ENCODE measurements around the gene MCC.

Gene MCC

DNA sequence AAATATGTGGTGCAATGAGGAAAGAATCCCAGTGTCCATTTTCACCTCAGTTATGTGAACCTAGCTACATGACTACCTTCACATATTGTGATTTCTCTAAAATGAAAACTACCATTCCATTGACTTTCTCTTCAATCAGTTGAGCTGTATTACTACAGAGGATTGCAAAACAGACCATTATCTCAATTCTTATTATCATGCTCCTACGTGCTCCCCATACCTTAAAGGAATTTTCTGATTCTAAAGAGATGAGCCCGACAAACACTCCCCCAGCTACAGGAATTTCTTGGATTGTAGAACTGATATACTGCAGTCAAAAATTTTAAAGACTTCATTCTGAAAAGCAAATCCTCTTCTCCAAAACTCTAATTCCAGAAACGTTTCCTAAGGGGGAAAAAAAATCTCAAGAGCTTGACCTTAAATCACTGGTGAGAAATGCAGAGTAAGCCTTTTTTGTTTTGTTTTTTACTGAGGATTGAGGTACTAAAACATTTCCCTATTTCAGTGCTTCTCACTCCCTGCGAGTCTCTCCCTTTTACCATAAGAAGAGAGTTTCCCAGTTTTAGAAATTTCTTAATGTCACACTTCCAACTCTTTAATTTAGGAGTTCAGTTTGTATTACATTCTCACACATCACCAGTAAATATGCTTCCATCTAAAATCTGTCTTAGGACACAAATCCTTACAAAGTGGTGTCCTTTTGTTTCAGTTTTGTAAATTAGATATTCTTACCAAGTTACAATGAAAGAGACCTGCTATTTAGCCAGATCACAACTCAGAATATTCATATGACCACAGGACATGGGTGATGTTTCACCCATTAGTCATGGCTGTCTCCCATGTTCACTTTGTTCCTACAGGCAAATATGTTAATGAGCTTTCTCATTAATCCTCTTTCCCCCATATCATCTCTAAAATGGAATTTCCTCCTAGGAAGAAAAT, 257.3 kb downstream of the MCC start:
- no peak overlapping the region for H2AK5ac ChIP-seq (ENCODE audit: low read length, severe bottlenecking)
- H3K4me1 ChIP-seq (ENCODE audit: control insufficient read depth, insufficient read depth, low read depth, low read length), result no peaks in the 10 kb centered on the region
- H3K4ac ChIP-seq (ENCODE audit: low read depth in 1 of 2, low read length in 2 of 2), result no peak overlapping the region
- no peaks in the 10 kb centered on the region for H3K9me3 ChIP-seq (ENCODE audit: control insufficient read depth, low read length)
- no peaks in the 10 kb centered on the region for H3K36me3 ChIP-seq (ENCODE audit: control insufficient read depth in 1 of 2, insufficient read depth in 2 of 2, low read depth in 1 of 2, low read length in 2 of 2)
- H2BK12ac ChIP-seq (ENCODE audit: low read length in 2 of 2), result no peak overlapping the region
- no peak overlapping the region for H3K18ac ChIP-seq (ENCODE audit: low read depth in 1 of 2, low read length in 2 of 2)
- H3K79me1 ChIP-seq (replicated peaks; ENCODE audit: low read length, poor library complexity, severe bottlenecking), result peaks cover 5% of the 10 kb centered on the region
- no peak overlapping the region for H3K27ac ChIP-seq (ENCODE audit: low read length, poor library complexity, severe bottlenecking)
- peak overlapping the region in 1 of 2 experiments; percentile 20 for H3K4me3 ChIP-seq (ENCODE audit: insufficient read depth in 1 of 2, low read depth in 1 of 2, low read length in 2 of 2)
- H2BK120ac ChIP-seq (ENCODE audit: low read depth, low read length), result no peak overlapping the region
- H3K4me2 ChIP-seq (ENCODE audit: low read length, poor library complexity, severe bottlenecking), result no peak overlapping the region
- H2AFZ ChIP-seq (ENCODE audit: low read depth, low read length), result no peak overlapping the region
- no peak overlapping the region for H3K14ac ChIP-seq (ENCODE audit: low read length in 2 of 2)
- H3K23ac ChIP-seq (ENCODE audit: low read length in 2 of 2), result no peak overlapping the region
- H3K9ac ChIP-seq (ENCODE audit: low read length), result peak overlapping the region; percentile 80
- WGBS, result 81% methylated on average over 3 of the region's 4 CpGs
- H3K27me3 ChIP-seq (ENCODE audit: control insufficient read depth in 1 of 2, insufficient read depth in 1 of 2, low read length in 2 of 2), result no peaks in the 10 kb centered on the region
- no peak overlapping the region for H4K91ac ChIP-seq (ENCODE audit: low read length)
- H2BK15ac ChIP-seq (ENCODE audit: low read depth, poor library complexity, severe bottlenecking), result no peak overlapping the region
- peak; percentile 55 for DNase-seq
- no peak overlapping the region for H2BK5ac ChIP-seq (ENCODE audit: low read depth, low read length, poor library complexity, severe bottlenecking)
- H4K8ac ChIP-seq (ENCODE audit: low read length), result no peak overlapping the region

DNA sequence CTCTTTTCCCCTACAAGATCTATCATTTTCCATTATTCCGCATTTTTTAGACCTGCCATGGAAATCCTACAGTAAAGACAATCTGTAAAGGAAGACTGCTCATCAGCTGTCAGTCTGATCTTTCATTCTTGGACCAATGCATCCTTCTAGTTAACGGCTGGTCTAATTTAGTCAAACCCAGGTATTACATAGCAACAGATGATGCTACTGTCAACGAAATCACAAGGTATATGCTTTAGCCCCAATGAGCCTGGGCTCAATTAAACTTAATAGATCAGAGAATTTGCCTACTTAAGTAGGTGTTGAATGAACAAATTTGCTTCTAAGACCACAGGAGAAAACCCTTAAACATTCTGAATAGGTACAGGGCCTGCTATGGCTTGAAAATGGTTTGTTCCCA, 260.5 kb downstream of the MCC start:
- H3K23ac ChIP-seq (ENCODE audit: low read length in 2 of 2), result no peak overlapping the region
- no peak overlapping the region for H3K4me3 ChIP-seq (ENCODE audit: insufficient read depth in 1 of 2, low read depth in 1 of 2, low read length in 2 of 2)
- H2AK5ac ChIP-seq (ENCODE audit: low read length, severe bottlenecking), result no peak overlapping the region
- no peak overlapping the region for H4K91ac ChIP-seq (ENCODE audit: low read length)
- no peak overlapping the region for H2BK12ac ChIP-seq (ENCODE audit: low read length in 2 of 2)
- no peaks in the 10 kb centered on the region for H3K36me3 ChIP-seq (ENCODE audit: control insufficient read depth in 1 of 2, insufficient read depth in 2 of 2, low read depth in 1 of 2, low read length in 2 of 2)
- no peaks in the 10 kb centered on the region for H3K9me3 ChIP-seq (ENCODE audit: control insufficient read depth, low read length)
- no peak overlapping the region for H2BK120ac ChIP-seq (ENCODE audit: low read depth, low read length)
- DNase-seq, result no peak
- H3K4ac ChIP-seq (ENCODE audit: low read depth in 1 of 2, low read length in 2 of 2), result no peak overlapping the region
- H3K27me3 ChIP-seq (ENCODE audit: control insufficient read depth in 1 of 2, insufficient read depth in 1 of 2, low read length in 2 of 2), result no peaks in the 10 kb centered on the region
- H3K9ac ChIP-seq (ENCODE audit: low read length), result no peak overlapping the region
- no peak overlapping the region for H3K4me2 ChIP-seq (ENCODE audit: low read length, poor library complexity, severe bottlenecking)
- H2BK15ac ChIP-seq (ENCODE audit: low read depth, poor library complexity, severe bottlenecking), result no peak overlapping the region
- no peak overlapping the region for H4K8ac ChIP-seq (ENCODE audit: low read length)
- H3K79me1 ChIP-seq (replicated peaks; ENCODE audit: low read length, poor library complexity, severe bottlenecking), result peaks cover 8% of the 10 kb centered on the region
- H3K4me1 ChIP-seq (ENCODE audit: control insufficient read depth, insufficient read depth, low read depth, low read length), result peaks cover 2% of the 10 kb centered on the region
- H3K14ac ChIP-seq (ENCODE audit: low read length in 2 of 2), result no peak overlapping the region
- WGBS, result 50% methylated on average over 2 of the region's 3 CpGs
- no peak overlapping the region for H3K18ac ChIP-seq (ENCODE audit: low read depth in 1 of 2, low read length in 2 of 2)
- H2BK5ac ChIP-seq (ENCODE audit: low read depth, low read length, poor library complexity, severe bottlenecking), result no peak overlapping the region
- H2AFZ ChIP-seq (ENCODE audit: low read depth, low read length), result no peak overlapping the region
- H3K27ac ChIP-seq (ENCODE audit: low read length, poor library complexity, severe bottlenecking), result no peak overlapping the region

DNA sequence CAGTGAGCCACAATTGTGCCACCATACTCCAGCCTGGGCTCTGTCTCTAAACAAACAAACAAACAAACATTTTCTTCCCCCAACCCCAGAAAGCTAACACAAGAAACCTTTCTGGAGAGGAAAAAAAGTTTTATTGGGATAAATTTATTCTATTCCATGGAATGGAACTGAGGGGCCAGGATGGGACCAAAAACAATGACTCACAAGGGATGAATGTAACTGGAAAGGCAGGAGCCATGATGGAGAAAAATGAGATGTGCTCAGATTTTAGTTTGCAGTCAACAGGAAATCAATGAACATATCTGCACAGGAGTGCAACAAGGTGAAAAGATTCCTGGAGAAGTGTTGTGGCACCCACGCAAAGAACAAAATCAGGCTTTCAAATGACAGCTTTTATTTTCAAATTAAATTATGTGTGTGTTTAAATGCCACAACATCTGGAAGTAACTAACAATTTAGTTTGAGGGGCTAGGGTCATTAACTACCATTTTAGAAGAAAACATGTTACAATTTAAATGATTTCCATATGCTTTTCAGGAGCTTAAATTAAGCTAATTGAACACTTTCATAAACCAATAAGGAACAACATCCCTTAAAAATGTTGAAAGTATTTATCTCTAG, 262.0 kb downstream of the MCC start:
- Histone ChIP-seq H2BK15ac (ENCODE audit: low read depth, poor library complexity, severe bottlenecking) (no peak overlapping the region), H3K4me3 (ENCODE audit: insufficient read depth in 1 of 2, low read depth in 1 of 2, low read length in 2 of 2) (no peak overlapping the region), H3K9ac (ENCODE audit: low read length) (no peak overlapping the region), H4K8ac (ENCODE audit: low read length) (no peak overlapping the region), H2AFZ (ENCODE audit: low read depth, low read length) (no peak overlapping the region), H2AK5ac (ENCODE audit: low read length, severe bottlenecking) (no peak overlapping the region), H2BK12ac (ENCODE audit: low read length in 2 of 2) (no peak overlapping the region), H3K4me2 (ENCODE audit: low read length, poor library complexity, severe bottlenecking) (no peak overlapping the region), H3K14ac (ENCODE audit: low read length in 2 of 2) (no peak overlapping the region), H2BK120ac (ENCODE audit: low read depth, low read length) (no peak overlapping the region), H2BK5ac (ENCODE audit: low read depth, low read length, poor library complexity, severe bottlenecking) (no peak overlapping the region), H3K27ac (ENCODE audit: low read length, poor library complexity, severe bottlenecking) (no peak overlapping the region), H3K36me3 (ENCODE audit: control insufficient read depth in 1 of 2, insufficient read depth in 2 of 2, low read depth in 1 of 2, low read length in 2 of 2) (no peaks in the 10 kb centered on the region), H4K91ac (ENCODE audit: low read length) (no peak overlapping the region), H3K18ac (ENCODE audit: low read depth in 1 of 2, low read length in 2 of 2) (no peak overlapping the region), H3K79me1 (replicated peaks; ENCODE audit: low read length, poor library complexity, severe bottlenecking) (peaks cover 11% of the 10 kb centered on the region), H3K27me3 (ENCODE audit: control insufficient read depth in 1 of 2, insufficient read depth in 1 of 2, low read length in 2 of 2) (no peaks in the 10 kb centered on the region), H3K9me3 (ENCODE audit: control insufficient read depth, low read length) (no peaks in the 10 kb centered on the region), H3K4ac (ENCODE audit: low read depth in 1 of 2, low read length in 2 of 2) (no peak overlapping the region), H3K23ac (ENCODE audit: low read length in 2 of 2) (no peak overlapping the region), H3K4me1 (ENCODE audit: control insufficient read depth, insufficient read depth, low read depth, low read length) (peaks cover 2% of the 10 kb centered on the region)
- no peak for DNase-seq
- no CpG with 5 or more reads among the region's 1 CpG for WGBS

DNA sequence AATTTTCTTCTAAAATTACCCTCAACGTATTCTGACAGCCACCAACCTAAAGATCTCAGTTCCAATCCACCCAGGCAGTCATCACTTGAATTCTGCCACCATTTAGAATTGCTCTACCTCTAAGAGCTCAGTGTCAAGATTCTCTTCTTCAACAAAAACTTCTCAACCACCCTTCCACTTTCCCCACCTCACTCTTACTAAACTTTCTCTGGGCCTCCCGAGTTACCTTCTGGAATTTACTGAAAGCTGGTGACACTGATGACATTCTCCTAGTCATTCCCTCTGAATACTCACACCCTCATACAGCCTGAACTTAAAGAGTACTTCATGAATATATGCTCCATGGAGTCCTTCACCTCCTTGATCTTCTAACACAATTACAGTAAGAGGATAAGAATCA, 263.0 kb downstream of the MCC start:
- no peak overlapping the region for H3K27ac ChIP-seq (ENCODE audit: low read length, poor library complexity, severe bottlenecking)
- no peak overlapping the region for H2BK12ac ChIP-seq (ENCODE audit: low read length in 2 of 2)
- H3K27me3 ChIP-seq (ENCODE audit: control insufficient read depth in 1 of 2, insufficient read depth in 1 of 2, low read length in 2 of 2), result no peaks in the 10 kb centered on the region
- H3K4me2 ChIP-seq (ENCODE audit: low read length, poor library complexity, severe bottlenecking), result no peak overlapping the region
- H3K23ac ChIP-seq (ENCODE audit: low read length in 2 of 2), result no peak overlapping the region
- H3K36me3 ChIP-seq (ENCODE audit: control insufficient read depth in 1 of 2, insufficient read depth in 2 of 2, low read depth in 1 of 2, low read length in 2 of 2), result no peaks in the 10 kb centered on the region
- no peak overlapping the region for H3K4me3 ChIP-seq (ENCODE audit: insufficient read depth in 1 of 2, low read depth in 1 of 2, low read length in 2 of 2)
- no peak overlapping the region for H3K4ac ChIP-seq (ENCODE audit: low read depth in 1 of 2, low read length in 2 of 2)
- no peak overlapping the region for H3K14ac ChIP-seq (ENCODE audit: low read length in 2 of 2)
- H3K9me3 ChIP-seq (ENCODE audit: control insufficient read depth, low read length), result no peaks in the 10 kb centered on the region
- peaks cover 2% of the 10 kb centered on the region for H3K4me1 ChIP-seq (ENCODE audit: control insufficient read depth, insufficient read depth, low read depth, low read length)
- no peak overlapping the region for H3K18ac ChIP-seq (ENCODE audit: low read depth in 1 of 2, low read length in 2 of 2)
- 92% methylated on average over 2 of the region's 2 CpGs for WGBS
- H3K9ac ChIP-seq (ENCODE audit: low read length), result no peak overlapping the region
- no peak overlapping the region for H4K91ac ChIP-seq (ENCODE audit: low read length)
- no peak overlapping the region for H2BK15ac ChIP-seq (ENCODE audit: low read depth, poor library complexity, severe bottlenecking)
- H3K79me1 ChIP-seq (replicated peaks; ENCODE audit: low read length, poor library complexity, severe bottlenecking), result peaks cover 13% of the 10 kb centered on the region
- no peak overlapping the region for H2AFZ ChIP-seq (ENCODE audit: low read depth, low read length)
- H4K8ac ChIP-seq (ENCODE audit: low read length), result no peak overlapping the region
- DNase-seq, result no peak
- H2AK5ac ChIP-seq (ENCODE audit: low read length, severe bottlenecking), result no peak overlapping the region
- no peak overlapping the region for H2BK120ac ChIP-seq (ENCODE audit: low read depth, low read length)
- H2BK5ac ChIP-seq (ENCODE audit: low read depth, low read length, poor library complexity, severe bottlenecking), result no peak overlapping the region
